ENCODE measurements around the gene SELPLG.
"Not testable (repeated sequence)": the region's sequence is repeated elsewhere in the genome, so short reads cannot be mapped to it uniquely, and the experiment has no call there.

The SELPLG gene

GRCh38 chr12:108637222-108637971 lies 3.7 kb upstream of the SELPLG start:
- DNase-seq: no peak

GRCh38 chr12:108635997-108636808 lies 2.5 kb upstream of the SELPLG start:
- DNase-seq: no peak

- no peak for DNase-seq
Observed at GRCh38 chr12:108635201-108635996, 1.7 kb upstream of the SELPLG start.

GRCh38 chr12:108634341-108634751 lies 652 bp upstream of the SELPLG start:
- DNase-seq: peak; percentile 10

GRCh38 chr12:108633081-108633533 lies 587 bp downstream of the SELPLG start:
- no peak for DNase-seq

- DNase-seq: not testable (repeated sequence)
Observed at GRCh38 chr12:108631261-108631660, 2.4 kb downstream of the SELPLG start.

- DNase-seq: no peak
Observed at GRCh38 chr12:108630481-108631207, 3.0 kb downstream of the SELPLG start.

- DNase-seq: peak; percentile 29
Observed at GRCh38 chr12:108629824-108630476, 3.7 kb downstream of the SELPLG start.

- DNase-seq: no peak
Observed at GRCh38 chr12:108629151-108629550, 4.5 kb downstream of the SELPLG start.

- DNase-seq: no peak
Observed at GRCh38 chr12:108627134-108627920, 6.4 kb downstream of the SELPLG start.

GRCh38 chr12:108625228-108625627 lies 8.5 kb downstream of the SELPLG start:
- no peak for DNase-seq

GRCh38 chr12:108623577-108623976 lies 10.1 kb downstream of the SELPLG start:
- DNase-seq: no peak

GRCh38 chr12:108622921-108623514 lies 10.7 kb downstream of the SELPLG start:
- DNase-seq: no peak

GRCh38 chr12:108622421-108622820 lies 11.3 kb downstream of the SELPLG start:
- DNase-seq: no peak

- no peak for DNase-seq
Observed at GRCh38 chr12:108621161-108621560, 12.5 kb downstream of the SELPLG start.

GRCh38 chr12:108620236-108620879 lies 13.3 kb downstream of the SELPLG start:
- DNase-seq: no peak

GRCh38 chr12:108619369-108620160 lies 14.1 kb downstream of the SELPLG start:
- DNase-seq: no peak

GRCh38 chr12:108618953-108619274 lies 14.8 kb downstream of the SELPLG start:
- DNase-seq: not testable (repeated sequence)

Measured in effector CD8-positive, alpha-beta T cell (primary cell).